Stimulated activated CD4-positive, alpha-beta T cell treated with anti-CD3 and anti-CD28 coated beads, Interleukin-12 subunit alpha, Interleukin-12 subunit beta, amount 100 ng/mL, for 24 hours (primary cell): ENCODE data around the gene FRMD3.
A peak's percentile ranks its signal among the peaks of the same experiment; 100 is the strongest.

ENCODE experiments used
- DNase-seq, 2 experiments: peaks; one replicate each; pipeline ENCODE4 v3.0.0-alpha.2; 2020; ENCODE audit warnings: low read depth in 2 of 2

The FRMD3 gene

DNA sequence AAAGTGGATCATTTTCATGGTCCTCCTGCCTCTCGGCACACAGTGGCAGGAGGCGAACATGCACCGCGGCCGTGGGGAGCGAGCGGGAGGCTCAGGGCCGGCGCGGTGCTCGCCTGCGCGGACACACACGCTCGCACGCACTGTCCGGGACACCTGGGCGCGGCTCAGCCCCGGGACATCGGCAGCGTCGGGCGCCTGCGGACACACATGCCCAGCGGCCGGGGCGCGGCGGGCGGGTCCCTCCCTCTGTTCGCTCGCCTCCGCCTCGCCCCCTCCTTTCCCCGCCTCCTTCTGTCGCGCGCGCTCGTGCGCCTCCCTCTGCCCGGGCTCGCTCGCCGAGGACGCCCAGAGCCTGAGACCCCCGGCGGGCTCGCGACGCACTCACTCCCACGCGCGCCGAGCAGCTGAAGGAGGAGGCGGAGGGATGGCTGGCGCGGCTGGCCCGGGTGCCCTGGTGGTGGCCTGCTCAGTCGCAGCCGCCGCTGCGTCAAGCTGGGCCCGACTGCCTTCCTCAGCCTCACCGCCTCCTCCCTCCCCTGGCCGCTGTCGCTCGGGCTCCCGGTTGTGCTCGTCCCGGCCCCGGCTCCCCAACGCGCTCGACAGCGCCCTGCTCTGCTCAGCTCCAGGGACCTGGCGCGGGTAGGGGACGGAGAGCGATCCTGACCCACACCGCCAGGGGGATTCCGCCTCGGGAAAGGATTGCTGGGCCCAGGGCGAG, at the start of gene FRMD3:
Gene FRMD3, minus strand, starts transcription at position 230 of the 718 bp plus-strand sequence. Its CDS starts 170 bp downstream, at position 60.
- DNase-seq, result peak in 1 of 2 experiments; percentile 23

GRCh38 chr9:83584995-83585394, 46.8 kb upstream of the FRMD3 start:
- no peak for DNase-seq

DNA sequence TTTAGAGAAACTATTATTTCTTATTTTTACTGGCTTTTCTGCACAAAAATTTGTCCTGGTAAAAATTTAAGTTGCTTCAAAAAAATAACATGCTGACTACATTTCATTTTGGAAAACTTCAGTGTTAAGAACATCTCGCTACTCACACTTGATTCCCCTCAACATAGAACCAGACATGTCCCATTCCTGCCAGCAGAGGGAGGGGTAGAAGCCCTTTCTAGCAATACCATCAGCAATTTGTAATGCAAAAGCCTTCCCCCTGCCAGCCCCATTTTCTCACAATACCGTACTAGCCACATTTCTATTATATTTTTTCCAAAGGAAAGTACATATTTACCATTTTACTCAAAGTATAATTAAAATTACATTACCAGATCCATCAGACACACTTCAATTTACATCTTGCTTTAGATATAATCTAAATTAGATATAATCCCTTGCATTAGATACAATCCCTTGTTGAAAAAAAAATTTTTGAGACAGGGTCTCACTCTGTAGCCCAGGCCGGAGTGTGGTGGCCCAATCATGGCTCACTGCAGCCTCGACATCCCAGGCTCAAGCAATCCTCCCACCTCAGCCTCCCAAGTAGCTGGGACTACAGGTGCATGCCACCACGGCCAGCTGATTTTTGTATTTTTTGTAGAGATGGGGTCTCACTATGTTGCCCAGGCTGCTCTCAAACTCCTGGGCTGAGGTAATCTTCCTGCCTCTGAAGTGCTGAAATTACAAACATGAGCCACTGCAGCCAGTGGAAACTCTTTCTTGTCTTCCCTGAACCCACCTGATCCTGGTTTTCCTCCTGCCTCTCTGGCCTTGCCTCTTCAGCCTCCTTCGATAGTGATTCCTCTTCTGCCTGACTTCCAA, 45.2 kb upstream of the FRMD3 start:
- DNase-seq, result peak in 1 of 2 experiments; percentile 3

- DNase-seq, result no peak
Observed at GRCh38 chr9:83582029-83582428, 43.8 kb upstream of the FRMD3 start.

DNA sequence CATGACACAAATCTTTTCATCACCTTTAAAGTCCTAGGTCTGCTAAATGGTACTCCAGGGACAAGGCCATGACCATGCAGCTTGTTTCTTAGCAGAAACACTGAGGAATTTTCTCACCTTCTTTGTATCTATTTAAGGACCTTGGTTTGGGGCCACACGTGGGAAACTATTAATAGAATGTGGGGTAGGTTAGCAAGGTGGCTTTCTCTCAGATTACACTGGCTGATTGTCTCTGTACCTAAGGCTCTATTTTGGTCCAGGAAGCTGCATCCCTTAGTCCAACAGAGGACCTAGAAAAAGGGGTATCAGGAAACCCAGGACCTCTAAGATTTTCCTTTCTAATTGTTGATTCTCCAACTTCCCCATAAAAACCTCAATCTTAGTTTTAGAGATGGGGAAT, 36.3 kb upstream of the FRMD3 start:
- DNase-seq, result no peak

DNA sequence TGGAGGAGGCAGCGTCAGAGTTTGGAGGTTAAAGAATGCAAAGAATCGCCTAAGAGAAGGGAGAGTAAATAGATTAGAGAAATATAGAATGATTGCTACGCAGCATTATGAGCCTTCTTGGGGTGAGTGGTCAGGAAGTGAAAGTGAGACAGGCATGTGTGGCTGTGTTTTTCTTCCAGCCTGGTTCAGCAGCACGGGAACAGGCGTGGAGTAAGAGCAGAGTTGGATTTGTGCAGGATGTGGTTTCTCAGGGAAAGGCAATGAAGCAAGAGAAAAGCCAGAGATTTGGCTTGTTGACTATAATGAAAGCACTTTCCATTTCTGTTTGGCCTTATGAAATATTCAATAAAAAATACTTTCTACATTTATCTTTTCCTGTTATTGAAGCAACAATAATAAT, 34.3 kb upstream of the FRMD3 start:
- DNase-seq, result no peak

- no peak for DNase-seq
Observed at GRCh38 chr9:83570359-83570758, 32.2 kb upstream of the FRMD3 start.

DNA sequence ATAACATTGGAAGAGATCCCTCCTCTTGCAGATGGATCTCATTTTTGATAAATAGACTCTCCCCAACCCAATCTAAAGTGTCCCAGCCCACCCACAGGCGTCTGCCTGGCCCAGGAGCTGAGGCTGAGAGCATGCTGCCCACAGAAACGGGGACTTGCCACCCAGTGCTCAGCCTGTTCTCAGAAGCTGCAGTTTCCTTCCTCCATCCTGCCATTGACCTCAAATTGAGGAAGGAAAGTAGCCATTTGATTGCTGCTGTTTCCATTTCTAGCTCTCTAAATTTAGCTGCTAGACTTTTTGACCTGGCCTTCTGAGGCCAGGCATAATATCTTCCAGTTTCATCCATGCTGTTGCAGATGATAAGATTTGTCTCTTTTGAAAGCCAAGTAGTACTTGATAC, 31.1 kb upstream of the FRMD3 start:
- no peak for DNase-seq

- no peak for DNase-seq
Observed at GRCh38 chr9:83563360-83563759, 25.2 kb upstream of the FRMD3 start.

- no peak for DNase-seq
Observed at GRCh38 chr9:83560169-83560826, 22.1 kb upstream of the FRMD3 start.

GRCh38 chr9:83557771-83558170, 19.6 kb upstream of the FRMD3 start:
- DNase-seq, result no peak

GRCh38 chr9:83557317-83557716, 19.1 kb upstream of the FRMD3 start:
- no peak for DNase-seq

- no peak for DNase-seq
Observed at GRCh38 chr9:83554278-83554677, 16.1 kb upstream of the FRMD3 start.

GRCh38 chr9:83544002-83544698, 5.9 kb upstream of the FRMD3 start:
- DNase-seq, result no peak

DNA sequence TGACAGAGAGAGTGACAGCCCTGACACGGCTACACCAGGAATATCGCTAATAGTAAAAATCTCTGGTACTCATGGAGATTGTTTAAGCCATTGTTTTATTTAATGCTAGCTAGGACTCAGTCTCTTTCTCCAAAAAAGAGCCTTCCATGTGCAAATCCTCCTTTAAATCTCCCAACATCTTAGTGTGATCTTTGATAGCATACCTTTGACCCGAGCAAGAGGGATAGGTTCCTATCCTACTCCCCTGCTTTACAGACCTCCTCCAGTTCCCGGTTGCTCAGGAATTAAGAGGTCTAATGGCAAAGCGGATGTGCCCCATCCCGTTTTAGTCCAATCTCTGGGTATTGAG, 663 bp upstream of the FRMD3 start:
- no peak for DNase-seq

GRCh38 chr9:83537331-83538171, 650 bp downstream of the FRMD3 start:
- DNase-seq, result no peak

DNA sequence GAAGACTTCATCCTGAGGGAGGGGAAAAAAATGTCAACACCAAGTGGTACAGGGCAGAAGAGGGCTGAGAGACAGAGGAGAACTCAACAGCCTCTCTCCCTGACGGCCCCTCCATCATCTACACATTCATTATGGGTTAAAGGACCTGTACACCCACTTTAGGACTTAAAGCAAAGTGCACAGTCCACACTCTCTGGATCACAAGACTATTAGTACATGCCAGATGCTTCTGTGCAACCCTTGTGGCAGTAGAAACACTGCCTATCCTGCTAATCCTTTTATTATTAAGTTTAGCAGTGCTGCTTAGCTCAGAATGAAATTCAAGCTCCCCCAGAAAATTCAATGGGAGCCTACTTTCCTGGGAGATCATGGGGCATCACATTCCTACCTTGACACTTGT, 1.9 kb downstream of the FRMD3 start:
- DNase-seq, result no peak

GRCh38 chr9:83535736-83536135, 2.5 kb downstream of the FRMD3 start:
- no peak for DNase-seq

GRCh38 chr9:83533296-83533695, 4.9 kb downstream of the FRMD3 start:
- DNase-seq, result no peak

GRCh38 chr9:83526901-83527300, 11.3 kb downstream of the FRMD3 start:
- DNase-seq, result no peak

GRCh38 chr9:83526211-83526610, 12.0 kb downstream of the FRMD3 start:
- no peak for DNase-seq
